HG03066 (cell line): Measurements from ENCODE around the gene FRAS1.

Experiments
- ATAC-seq: cut with Tn5 transposase; IDR thresholded peaks from one replicate; pipeline ENCODE4 v1.9.1; 2021; ENCODE audit warnings: low read depth; ENCODE audit not compliant: unreplicated experiment

Gene FRAS1

GRCh38 chr4:78560296-78560963 is 503.3 kb downstream of the FRAS1 start:
- no peak for ATAC-seq

GRCh38 chr4:78561677-78562076 is 504.6 kb downstream of the FRAS1 start:
- no peak for ATAC-seq

GRCh38 chr4:78562687-78563086 is 505.6 kb downstream of the FRAS1 start:
- no peak for ATAC-seq

- no peak for ATAC-seq
Observed at GRCh38 chr4:78565971-78566372, 508.8 kb downstream of the FRAS1 start.

- no peak for ATAC-seq
Observed at GRCh38 chr4:78566834-78567499, 509.8 kb downstream of the FRAS1 start.

GRCh38 chr4:78567500-78568060 is 510.5 kb downstream of the FRAS1 start:
- ATAC-seq: no peak

GRCh38 chr4:78568640-78569305 is 511.6 kb downstream of the FRAS1 start:
- peak; percentile 53 for ATAC-seq

- no peak for ATAC-seq
Observed at GRCh38 chr4:78569306-78569821, 512.2 kb downstream of the FRAS1 start.

GRCh38 chr4:78570117-78570516 is 513.0 kb downstream of the FRAS1 start:
- no peak for ATAC-seq

GRCh38 chr4:78571804-78572203 is 514.7 kb downstream of the FRAS1 start:
- ATAC-seq: no peak

- ATAC-seq: no peak
Observed at GRCh38 chr4:78578674-78579425, 521.7 kb downstream of the FRAS1 start.

GRCh38 chr4:78581618-78582017 is 524.5 kb downstream of the FRAS1 start:
- no peak for ATAC-seq

- no peak for ATAC-seq
Observed at GRCh38 chr4:78584863-78585547, 527.9 kb downstream of the FRAS1 start.

GRCh38 chr4:78585633-78586032 is 528.5 kb downstream of the FRAS1 start:
- ATAC-seq: no peak

GRCh38 chr4:78588894-78589545 is 531.9 kb downstream of the FRAS1 start:
- no peak for ATAC-seq

GRCh38 chr4:78591404-78591803 is 534.3 kb downstream of the FRAS1 start:
- ATAC-seq: no peak

GRCh38 chr4:78592088-78592783 is 535.1 kb downstream of the FRAS1 start:
- no peak for ATAC-seq
